HG03108 (cell line): Measurements from ENCODE around the gene PTPRM.

Source experiments
- ATAC-seq: cut with Tn5 transposase; IDR thresholded peaks from one replicate; pipeline ENCODE4 v1.9.1; 2021; ENCODE audit warnings: moderate library complexity; ENCODE audit not compliant: unreplicated experiment

The PTPRM gene

GRCh38 chr18:8299054-8299980 lies 732.2 kb downstream of the PTPRM start:
- ATAC-seq: no peak

GRCh38 chr18:8300751-8301410 lies 733.8 kb downstream of the PTPRM start:
- ATAC-seq: no peak

DNA sequence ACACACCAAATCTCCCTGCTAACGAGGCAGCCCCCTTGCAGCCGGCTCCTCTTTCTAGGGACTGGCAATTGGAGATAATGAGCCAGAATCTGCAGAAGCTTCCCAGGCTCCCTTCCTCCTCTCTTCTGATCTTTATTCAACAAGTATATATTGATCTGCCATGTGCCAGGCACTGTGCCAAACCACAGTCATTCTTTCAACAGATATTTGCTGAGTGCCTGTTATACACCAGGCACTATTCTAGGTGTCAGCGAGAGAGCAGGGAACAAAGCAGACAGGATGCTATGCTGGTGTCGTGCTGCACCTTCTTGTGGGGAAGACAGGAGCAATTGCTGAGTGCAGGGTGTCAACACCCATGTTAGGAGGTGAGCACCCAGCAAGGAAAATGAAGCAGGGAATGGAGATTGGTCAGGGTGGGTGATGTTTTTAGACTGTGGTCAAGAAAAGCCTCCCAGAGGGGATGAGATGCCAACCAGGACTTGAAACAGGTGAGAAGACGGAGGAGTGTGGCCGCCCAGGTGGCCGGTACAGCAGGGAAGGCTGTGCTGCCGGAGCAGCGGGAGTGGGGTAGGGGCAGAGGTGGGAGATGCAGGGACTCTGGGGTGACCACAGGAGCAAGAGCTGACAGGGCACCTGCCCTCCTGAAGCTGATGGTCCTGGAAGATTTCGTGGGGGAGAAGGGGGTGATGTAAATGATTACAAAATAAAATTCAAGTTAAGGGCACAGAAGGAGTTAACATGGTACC lies 734.5 kb downstream of the PTPRM start:
- no peak for ATAC-seq

DNA sequence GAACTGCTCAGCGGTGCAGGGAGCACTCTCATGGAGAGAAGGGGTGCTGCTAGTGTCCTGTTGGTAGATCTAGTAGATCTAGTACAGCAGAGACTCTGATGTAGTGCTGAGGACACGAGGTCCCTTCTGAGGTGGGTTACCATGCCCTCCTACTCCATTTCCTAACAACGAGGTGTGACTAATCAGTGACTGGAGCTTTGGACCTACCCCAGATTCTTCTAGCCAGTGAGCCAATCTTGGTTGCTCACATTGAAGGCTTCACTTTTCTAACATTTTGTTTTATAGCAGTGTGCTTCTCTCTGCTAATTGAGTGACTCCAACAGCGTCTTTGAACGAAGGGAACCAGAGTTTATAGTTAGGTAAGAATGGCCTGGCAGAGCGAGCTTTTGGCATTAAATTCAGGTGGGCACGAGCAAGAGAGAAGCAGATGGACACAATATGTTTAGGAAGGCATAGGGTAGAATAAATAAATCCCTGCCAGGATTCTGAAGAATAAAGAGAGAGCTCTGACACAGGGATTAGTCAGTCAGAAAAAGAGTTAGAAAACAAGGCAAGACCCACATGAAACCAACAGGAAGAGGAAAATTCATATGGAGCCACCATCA lies 736.1 kb downstream of the PTPRM start:
- ATAC-seq: no peak

DNA sequence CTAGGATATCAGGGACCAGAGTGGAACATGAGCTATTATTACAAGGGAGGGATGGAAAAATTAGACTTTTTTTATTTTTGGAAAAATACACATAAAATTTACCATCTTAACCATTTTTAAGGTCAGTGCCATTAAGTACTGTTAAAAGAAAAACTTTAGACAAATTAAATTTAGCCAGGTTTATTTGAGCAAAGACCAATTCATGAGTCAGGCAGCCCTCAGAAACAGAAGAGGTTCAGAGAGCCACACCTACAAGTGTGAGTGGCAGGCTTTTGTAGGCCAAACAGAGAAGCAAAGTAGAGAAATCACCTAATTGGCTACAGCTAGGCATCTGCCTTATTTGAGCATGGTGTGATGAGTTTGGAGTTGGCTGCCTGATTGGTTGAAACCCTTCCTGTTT lies 740.8 kb downstream of the PTPRM start:
- no peak for ATAC-seq

GRCh38 chr18:8313043-8313442 lies 745.9 kb downstream of the PTPRM start:
- ATAC-seq: no peak

DNA sequence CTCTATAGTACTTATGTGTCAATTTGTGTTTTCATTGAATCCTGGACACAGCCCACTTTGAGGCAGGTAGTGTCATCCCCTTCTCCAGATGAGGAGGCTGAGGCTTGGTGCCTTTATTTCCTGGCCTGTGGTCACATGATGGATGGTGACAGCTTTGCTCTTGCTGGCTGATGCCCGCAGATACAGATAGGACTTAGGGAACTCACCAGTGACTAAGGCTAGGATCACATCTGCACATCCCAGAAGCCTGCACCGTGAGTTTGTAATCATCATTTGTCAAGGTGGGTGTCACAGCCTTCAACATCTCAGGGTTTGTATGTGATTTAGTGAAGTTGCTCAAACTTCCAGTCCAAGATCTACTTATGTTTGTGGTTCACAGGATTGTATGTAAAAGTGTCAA lies 747.0 kb downstream of the PTPRM start:
- no peak for ATAC-seq

- no peak for ATAC-seq
Measured at GRCh38 chr18:8319798-8320489, 752.8 kb downstream of the PTPRM start.

DNA sequence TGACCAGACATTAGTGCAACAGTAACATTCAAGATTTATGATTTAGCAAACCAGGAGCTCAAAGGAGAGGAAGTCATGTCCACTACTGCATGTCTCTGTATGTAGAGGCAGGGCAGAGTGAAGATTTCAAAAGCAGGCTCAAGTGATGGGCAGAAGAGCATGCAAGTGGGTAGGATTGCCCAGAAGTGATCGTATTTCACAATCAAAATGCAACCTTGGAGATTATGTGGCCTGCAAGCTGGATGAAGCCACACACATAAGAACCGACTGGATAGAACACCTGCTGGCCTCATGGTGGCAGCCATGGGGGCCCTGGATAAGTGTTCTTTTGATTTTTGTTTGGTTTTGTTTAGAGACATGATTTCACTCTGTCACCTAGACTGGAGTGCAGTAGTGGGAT lies 755.4 kb downstream of the PTPRM start:
- ATAC-seq: no peak

GRCh38 chr18:8324343-8325065 lies 757.4 kb downstream of the PTPRM start:
- no peak for ATAC-seq

DNA sequence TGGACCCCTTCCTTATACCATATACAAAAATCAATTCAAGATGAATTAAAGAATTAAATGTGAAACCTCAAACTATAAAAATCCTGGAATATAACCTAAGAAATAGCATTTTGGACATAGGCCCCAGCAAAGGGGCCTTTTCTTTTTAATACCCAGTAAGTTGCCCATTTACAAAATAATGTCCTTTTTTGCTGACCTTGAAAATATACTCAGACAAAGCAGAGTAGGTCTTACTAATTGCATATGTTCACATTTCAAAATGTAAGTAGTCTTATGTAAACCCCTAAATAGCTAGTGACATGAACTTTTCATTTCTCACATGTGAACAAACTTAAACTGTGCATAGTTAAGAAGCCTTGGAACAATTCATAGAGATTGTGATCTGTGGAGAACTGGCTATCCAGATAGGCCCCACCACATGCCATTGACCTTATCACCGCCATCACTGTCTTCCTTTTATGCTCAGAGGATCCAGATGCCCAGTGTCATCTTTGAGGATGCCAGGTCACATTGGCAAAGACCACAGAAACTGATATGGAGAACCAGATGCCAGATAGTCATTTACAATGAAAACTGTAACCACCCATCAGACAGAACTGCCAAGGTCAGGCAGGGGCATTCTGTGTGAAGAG lies 759.8 kb downstream of the PTPRM start:
- no peak for ATAC-seq

- no peak for ATAC-seq
Measured at GRCh38 chr18:8328126-8328525, 761.0 kb downstream of the PTPRM start.

- no peak for ATAC-seq
Measured at GRCh38 chr18:8329186-8329771, 762.2 kb downstream of the PTPRM start.

DNA sequence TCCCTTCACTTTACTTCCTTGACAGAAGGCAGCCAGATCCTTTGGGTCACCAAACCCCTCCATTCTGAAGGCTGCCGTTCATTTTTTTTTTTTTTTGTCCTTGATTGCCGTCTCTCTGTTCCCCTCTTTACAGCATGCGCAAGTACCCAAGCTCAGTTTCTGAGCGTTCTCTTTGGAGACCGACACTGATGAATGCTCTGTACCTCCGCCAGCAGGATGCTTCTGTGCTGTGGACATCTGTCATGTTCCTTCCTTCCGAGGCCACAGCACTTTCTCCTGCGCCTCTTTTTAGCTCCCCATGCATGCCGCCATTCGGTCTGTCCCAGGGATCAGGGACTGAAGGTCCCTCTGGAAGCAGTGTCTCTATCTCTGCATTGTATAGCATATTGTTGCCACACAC lies 763.5 kb downstream of the PTPRM start:
- ATAC-seq: no peak

DNA sequence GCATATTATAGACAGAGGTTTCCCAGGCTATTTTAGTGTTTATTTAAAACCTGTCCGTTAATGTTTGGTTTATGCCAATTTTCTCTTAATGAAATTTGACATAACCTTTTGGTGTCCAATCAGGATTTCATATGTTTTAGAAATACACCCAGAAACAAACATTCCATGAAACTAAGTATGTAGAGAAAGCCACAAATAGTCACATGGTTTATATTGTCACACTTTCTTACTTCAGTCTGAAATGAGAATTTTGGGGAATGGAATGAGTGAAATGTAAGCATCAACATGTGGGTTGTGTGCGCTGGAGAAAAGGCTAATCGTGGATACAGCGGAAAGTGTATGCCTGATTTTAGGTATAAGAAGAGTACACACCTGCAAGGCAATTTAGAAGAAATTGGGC lies 765.2 kb downstream of the PTPRM start:
- ATAC-seq: no peak

- no peak for ATAC-seq
Measured at GRCh38 chr18:8333961-8334360, 766.8 kb downstream of the PTPRM start.

GRCh38 chr18:8337211-8337610 lies 770.1 kb downstream of the PTPRM start:
- no peak for ATAC-seq

- no peak for ATAC-seq
Measured at GRCh38 chr18:8339210-8339609, 772.1 kb downstream of the PTPRM start.

DNA sequence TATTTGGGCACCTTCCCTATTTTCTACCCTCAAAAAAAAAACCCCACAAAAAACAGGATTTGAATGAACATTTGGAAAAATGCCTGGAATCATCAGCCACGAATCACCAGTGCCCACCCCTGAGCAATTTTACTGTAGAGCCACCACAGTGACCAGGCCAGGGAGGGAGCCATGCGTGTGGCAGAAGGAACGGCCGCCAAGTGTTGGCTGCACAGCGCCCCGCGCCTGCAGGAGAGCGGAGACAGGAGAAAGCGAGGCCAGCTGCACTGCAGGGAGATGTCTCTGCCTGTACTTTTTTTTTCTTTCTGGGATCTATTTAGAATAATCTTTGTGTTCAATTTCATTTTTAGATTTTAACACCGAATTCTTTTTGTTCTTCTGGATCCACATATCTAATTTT lies 772.8 kb downstream of the PTPRM start:
- ATAC-seq: no peak
